GM12874 (cell line): ENCODE data around the gene OR51F1.

Experiments used
- TF ChIP-seq, protein P1 (sequence below): IDR thresholded peaks from 2 replicates; pipeline ENCODE4 v1.5.1; 2011; ENCODE audit warnings: low read depth, mild to moderate bottlenecking, control low read depth, low read length, moderate library complexity; ENCODE audit not compliant: insufficient read depth

Gene OR51F1

DNA sequence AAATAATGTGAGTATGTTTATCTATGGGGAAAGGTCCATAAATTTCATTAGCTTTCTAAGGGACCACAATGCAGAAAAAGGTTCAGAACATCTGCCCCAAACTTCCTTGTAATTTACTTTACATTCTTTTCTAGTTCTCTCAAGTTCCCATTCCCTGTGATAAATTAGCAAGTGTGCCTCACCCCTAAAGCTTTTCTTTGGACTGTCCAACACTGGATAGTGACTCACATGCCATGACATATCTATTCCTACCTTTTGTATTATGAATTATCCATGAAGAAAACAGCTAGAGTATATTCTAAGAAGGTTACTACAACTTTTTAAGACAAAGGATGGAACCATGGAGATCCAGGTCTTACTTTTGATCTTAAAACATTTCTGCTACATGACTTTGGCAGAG, 1.6 kb downstream of the OR51F1 start:
- TF ChIP-seq, protein P1, sequence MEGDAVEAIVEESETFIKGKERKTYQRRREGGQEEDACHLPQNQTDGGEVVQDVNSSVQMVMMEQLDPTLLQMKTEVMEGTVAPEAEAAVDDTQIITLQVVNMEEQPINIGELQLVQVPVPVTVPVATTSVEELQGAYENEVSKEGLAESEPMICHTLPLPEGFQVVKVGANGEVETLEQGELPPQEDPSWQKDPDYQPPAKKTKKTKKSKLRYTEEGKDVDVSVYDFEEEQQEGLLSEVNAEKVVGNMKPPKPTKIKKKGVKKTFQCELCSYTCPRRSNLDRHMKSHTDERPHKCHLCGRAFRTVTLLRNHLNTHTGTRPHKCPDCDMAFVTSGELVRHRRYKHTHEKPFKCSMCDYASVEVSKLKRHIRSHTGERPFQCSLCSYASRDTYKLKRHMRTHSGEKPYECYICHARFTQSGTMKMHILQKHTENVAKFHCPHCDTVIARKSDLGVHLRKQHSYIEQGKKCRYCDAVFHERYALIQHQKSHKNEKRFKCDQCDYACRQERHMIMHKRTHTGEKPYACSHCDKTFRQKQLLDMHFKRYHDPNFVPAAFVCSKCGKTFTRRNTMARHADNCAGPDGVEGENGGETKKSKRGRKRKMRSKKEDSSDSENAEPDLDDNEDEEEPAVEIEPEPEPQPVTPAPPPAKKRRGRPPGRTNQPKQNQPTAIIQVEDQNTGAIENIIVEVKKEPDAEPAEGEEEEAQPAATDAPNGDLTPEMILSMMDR, result no peak

DNA sequence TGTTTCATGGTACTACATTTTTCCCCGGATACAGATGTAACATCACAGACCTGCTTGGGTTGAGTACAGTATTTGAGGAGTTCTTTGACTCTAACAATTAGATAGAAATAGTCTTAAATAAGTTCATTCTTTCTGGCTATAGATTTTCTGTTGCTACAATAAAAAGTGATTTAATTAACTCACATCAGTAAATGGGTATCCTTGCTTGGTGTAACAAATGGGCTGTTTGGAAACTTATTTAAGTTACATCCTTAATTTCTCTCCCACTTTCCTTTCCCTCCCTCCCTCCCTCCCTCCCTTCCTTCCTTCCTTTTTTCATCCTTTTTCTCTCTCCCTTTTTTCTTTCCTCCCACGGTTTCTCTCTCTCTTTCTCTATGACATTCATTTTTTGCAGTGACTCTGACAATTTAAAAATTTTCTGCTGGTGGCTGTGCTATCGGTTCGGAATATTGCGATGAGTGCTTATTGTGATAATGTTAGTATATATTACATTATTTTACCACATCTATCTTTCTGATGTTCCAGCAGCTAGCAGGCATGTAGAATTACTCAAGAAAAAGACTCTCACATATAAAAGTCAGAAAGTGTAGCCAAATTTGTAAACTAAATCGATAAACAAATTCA, 3.2 kb downstream of the OR51F1 start:
- TF ChIP-seq, protein P1, result no peak

DNA sequence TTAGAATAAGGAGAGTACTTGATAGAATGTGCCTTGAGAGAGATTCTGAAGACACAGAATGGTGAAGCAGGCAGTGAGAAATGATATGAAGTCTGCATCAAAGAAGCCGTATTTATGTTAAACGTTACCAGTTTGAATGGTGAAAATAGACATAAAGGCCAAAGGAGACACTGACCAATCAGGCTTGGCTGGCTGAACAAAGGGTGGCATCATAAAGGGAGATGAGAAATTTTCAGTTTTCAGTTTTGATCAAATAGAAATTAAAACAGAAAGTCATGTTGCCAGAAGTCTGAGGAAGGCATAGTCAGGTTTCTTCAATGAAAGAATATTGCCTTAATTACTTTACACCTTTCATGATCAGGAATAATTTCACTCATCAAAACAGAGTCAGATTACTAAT, 6.6 kb downstream of the OR51F1 start:
- TF ChIP-seq, protein P1, result no peak

DNA sequence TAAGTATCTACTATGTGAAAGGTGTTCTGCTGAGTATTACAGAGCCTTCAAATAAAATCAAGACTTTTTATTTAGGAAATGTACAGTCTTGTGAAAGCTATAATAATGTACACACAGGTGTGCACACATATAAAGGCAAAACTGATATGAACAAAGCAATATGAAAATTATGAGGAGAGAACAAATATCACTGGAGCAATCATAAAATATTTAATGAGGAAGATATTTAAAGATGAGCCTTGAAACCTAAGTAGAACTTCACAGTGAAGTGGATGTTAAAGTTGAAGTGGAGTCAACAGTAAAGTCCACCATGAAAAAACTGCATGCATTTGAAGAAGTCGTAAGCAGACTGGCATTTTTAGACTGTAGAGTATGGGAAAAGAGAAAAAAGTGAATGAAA, 18.5 kb downstream of the OR51F1 start:
- TF ChIP-seq, protein P1, result no peak

DNA sequence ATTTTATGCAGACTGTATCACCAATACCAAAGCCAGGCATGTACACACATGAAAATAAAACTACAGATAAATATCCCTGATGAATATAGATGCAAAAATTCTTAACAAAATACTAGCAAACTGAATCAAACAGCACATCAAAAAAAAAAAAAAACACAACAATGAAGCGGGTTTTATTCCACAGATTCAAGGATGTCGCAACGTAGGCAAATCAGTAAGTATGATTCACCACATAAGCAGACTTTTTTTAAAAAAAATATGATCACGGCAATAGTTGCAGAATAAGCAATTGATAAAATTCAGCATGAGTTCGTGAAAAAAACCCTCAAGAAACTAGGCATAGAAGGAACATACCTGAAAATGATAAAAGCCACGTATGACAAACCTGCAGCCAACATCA, 21.3 kb downstream of the OR51F1 start:
- TF ChIP-seq, protein P1, result no peak

DNA sequence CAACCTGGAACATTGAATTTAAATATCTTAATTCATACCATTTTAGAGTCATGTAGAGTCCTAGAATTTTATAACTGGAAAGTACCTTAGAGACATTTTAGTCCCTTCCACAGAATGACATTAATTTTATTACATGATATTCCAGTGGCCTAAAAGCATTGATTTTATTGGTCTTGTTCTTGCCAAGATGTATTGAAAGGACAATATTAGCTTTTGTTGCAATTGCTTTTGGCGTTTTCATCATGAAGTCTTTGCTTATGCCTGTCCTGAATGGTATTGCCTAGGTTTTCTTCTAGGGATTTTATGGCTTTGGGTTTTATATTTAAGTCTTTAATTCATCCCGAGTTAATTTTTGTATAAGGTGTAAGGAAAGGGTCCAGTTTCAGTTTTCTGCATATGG, 29.0 kb downstream of the OR51F1 start:
- TF ChIP-seq, protein P1, result no peak

DNA sequence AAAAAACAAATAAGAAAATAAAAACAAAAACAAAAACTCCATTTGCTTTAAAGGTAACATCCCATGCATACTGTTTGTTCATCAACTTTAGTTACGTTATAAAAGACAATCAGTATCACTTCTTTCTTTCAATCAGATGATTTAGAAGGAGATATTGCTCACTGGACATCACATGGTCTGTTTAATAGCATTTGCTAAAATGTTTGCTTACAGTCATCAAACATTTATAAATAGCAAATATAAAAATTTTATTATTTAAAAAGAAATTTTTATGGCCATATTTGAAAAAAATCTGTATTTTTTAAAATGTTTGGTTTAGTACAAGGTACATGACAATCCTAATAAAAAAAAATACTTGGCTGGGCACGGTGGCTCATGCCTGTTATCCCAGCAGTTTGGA, 42.6 kb downstream of the OR51F1 start:
- TF ChIP-seq, protein P1, result no peak
